OCI-LY3 (cell line): ENCODE results near the gene TENM4.

ENCODE experiments used
- H2AFZ ChIP-seq: fragments of 200-600, 300-600 bp; shearing (Covaris generic); 2 replicates; pipeline ENCODE4 v1.6.0; 2014; ENCODE audit warnings: antibody characterized with exemption, low read depth, low read length
- H3K27ac ChIP-seq: fragments of 200-600, 300-600 bp; sonication (generic); 2 replicates; pipeline ENCODE4 v1.5.1; 2014; ENCODE audit warnings: mild to moderate bottlenecking, low read length, moderate library complexity, mixed read lengths
- H3K27me3 ChIP-seq: fragments of 200-600, 300-600 bp; sonication (generic); 2 replicates; pipeline ENCODE4 v1.6.1; 2014; ENCODE audit warnings: low read depth, low read length, mixed read lengths
- H3K36me3 ChIP-seq: fragments of 200-600, 300-600 bp; sonication (generic); replicated peaks from 2 replicates; pipeline ENCODE3; 2014; ENCODE audit warnings: low read depth, low read length, mixed read lengths
- H3K4me1 ChIP-seq: fragments of 300-600, 200-600 bp; sonication (generic); 2 replicates; pipeline ENCODE4 v1.6.1; 2014; ENCODE audit warnings: low read length, mixed read lengths
- H3K4me2 ChIP-seq: fragments of 200-600, 300-600 bp; sonication (generic); 2 replicates; pipeline ENCODE4 v1.6.1; 2014; ENCODE audit warnings: low read length, mixed read lengths
- H3K4me3 ChIP-seq: fragments of 300-600, 200-600 bp; sonication (generic); 2 replicates; pipeline ENCODE4 v1.5.1; 2014; ENCODE audit warnings: antibody characterized with exemption, mild to moderate bottlenecking, low read length, moderate library complexity
- H3K79me2 ChIP-seq: fragments of 300-600, 200-600 bp; shearing (Covaris generic); 2 replicates; pipeline ENCODE4 v1.6.1; 2014; ENCODE audit warnings: mild to moderate bottlenecking, low read length, mixed read lengths
- H3K9ac ChIP-seq: fragments of 300-600, 200-600 bp; shearing (Covaris generic); 2 replicates; pipeline ENCODE4 v1.6.0; 2014; ENCODE audit warnings: mild to moderate bottlenecking, low read length, moderate library complexity
- H3K9me3 ChIP-seq: fragments of 200-600, 300-600 bp; shearing (Covaris generic); 2 replicates; pipeline ENCODE4 v1.6.1; 2014; ENCODE audit warnings: low read length, mixed read lengths; ENCODE audit not compliant: insufficient read depth
- H4K20me1 ChIP-seq: fragments of 200-600, 300-600 bp; sonication (generic); 2 replicates; pipeline ENCODE4 v1.6.1; 2016; ENCODE audit warnings: low read length, mixed read lengths; ENCODE audit not compliant: insufficient read depth
- CTCF ChIP-seq: fragments of 200-600, 300-600 bp; sonication (generic); IDR thresholded peaks from 2 replicates; pipeline ENCODE4 v1.5.1; 2014; ENCODE audit warnings: antibody characterized with exemption, low read length, low read depth
- EZH2phosphoT487 ChIP-seq: fragments of 200-600 bp; shearing (Covaris generic); IDR thresholded peaks from 2 replicates; pipeline ENCODE4 v1.6.1; 2018; ENCODE audit warnings: antibody characterized with exemption, mixed run types, low read depth

TENM4 gene

GRCh38 chr11:78927511-78927910, 513.3 kb downstream of the TENM4 start:
- Histone ChIP-seq H3K27ac (no peak overlapping the region), H3K9ac (no peak overlapping the region), H3K4me3 (no peak overlapping the region), H3K9me3 (no peaks in the 10 kb centered on the region), H3K36me3 (no peaks in the 10 kb centered on the region), H3K27me3 (no peaks in the 10 kb centered on the region), H3K4me2 (no peak overlapping the region), H4K20me1 (no peaks in the 10 kb centered on the region), H2AFZ (no peak overlapping the region), H3K79me2 (no peaks in the 10 kb centered on the region), H3K4me1 (no peaks in the 10 kb centered on the region)
- TF ChIP-seq CTCF: no peak

- Histone ChIP-seq H3K4me1 (no peaks in the 10 kb centered on the region), H3K9ac (no peak overlapping the region), H4K20me1 (no peaks in the 10 kb centered on the region), H3K36me3 (no peaks in the 10 kb centered on the region), H3K79me2 (no peaks in the 10 kb centered on the region), H3K27me3 (no peaks in the 10 kb centered on the region), H3K4me3 (no peak overlapping the region), H3K9me3 (no peaks in the 10 kb centered on the region), H3K4me2 (no peak overlapping the region), H2AFZ (no peak overlapping the region), H3K27ac (no peak overlapping the region)
- no peak for TF ChIP-seq CTCF
- TF ChIP-seq EZH2phosphoT487: no peak
Measured at GRCh38 chr11:78926633-78927338, 514.0 kb downstream of the TENM4 start.

DNA sequence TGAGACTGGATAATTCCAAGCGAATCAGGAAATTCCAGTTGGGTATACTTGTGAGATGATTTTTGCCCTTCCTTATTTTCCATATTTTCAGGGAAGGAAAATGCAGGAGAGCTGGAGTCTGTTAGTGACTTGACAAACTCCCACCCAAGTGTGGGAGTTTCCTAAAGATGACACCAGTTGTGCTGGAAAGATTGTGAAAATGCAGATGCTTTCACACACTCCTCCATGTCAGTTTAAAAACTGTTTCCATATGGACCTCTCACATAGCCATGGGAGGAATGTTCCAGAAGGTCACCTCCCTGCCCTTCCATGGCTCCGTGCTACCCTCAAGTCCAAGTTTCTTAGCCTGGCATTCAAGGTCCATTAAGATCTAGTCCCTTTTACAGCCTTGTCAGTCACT, 515.4 kb downstream of the TENM4 start:
- Histone ChIP-seq H3K4me2 (no peak overlapping the region), H3K9me3 (no peaks in the 10 kb centered on the region), H3K4me3 (no peak overlapping the region), H3K4me1 (no peaks in the 10 kb centered on the region), H2AFZ (no peak overlapping the region), H3K27ac (no peak overlapping the region), H3K79me2 (no peaks in the 10 kb centered on the region), H3K27me3 (no peaks in the 10 kb centered on the region), H3K9ac (no peak overlapping the region), H3K36me3 (no peaks in the 10 kb centered on the region), H4K20me1 (no peaks in the 10 kb centered on the region)
- no peak for TF ChIP-seq CTCF
- no peak for TF ChIP-seq EZH2phosphoT487

DNA sequence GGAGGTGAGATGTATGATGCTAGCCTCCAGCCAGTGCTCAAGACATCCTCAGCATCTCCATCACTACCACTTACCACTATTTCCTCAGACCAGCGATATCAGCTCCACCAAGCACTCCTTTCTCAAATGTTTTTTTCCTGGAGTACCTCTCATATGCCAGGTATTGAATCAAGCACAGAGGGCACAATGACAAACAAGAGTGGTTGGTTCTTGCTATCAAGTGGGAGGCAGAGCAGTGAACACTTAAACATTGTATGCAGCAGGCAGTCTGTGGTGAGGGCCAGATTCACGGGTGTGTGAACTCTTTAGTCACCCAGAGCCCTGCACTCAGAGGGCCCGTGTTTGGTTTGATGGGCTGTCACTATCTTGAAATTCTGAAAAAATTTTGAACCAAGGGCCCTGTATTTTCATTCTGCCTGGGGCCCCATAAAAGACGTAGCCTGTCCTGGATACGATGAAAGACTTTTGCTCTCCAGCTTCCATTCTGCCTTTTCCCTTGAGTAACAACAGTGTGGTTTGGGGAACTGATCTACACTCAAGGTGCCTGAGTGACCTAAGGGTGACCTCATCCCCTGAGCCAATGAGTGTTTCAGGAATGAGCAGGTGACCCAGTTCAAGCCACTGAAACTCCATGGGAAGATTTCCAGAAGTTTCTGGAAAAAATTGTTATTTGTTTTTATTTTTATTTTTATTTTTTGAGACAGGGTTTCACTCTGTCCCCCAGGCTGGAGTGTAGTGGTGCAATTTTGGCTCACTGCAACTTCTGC, 517.8 kb downstream of the TENM4 start:
- no peak overlapping the region for H3K4me3 ChIP-seq
- no peaks in the 10 kb centered on the region for H3K36me3 ChIP-seq
- H3K79me2 ChIP-seq: no peaks in the 10 kb centered on the region
- no peak overlapping the region for H3K4me2 ChIP-seq
- H3K9me3 ChIP-seq: no peaks in the 10 kb centered on the region
- H3K9ac ChIP-seq: no peak overlapping the region
- no peak overlapping the region for H3K27ac ChIP-seq
- H3K4me1 ChIP-seq: no peaks in the 10 kb centered on the region
- no peaks in the 10 kb centered on the region for H3K27me3 ChIP-seq
- no peaks in the 10 kb centered on the region for H4K20me1 ChIP-seq
- TF ChIP-seq EZH2phosphoT487: no peak
- TF ChIP-seq CTCF: no peak
- no peak overlapping the region for H2AFZ ChIP-seq
